Panc1 (cell line): ENCODE data around the gene SDC3. TPM values are rescaled to one million over a fixed set of nuclear protein-coding genes. Genes with fewer than 3 reads are reported as not detected.

ENCODE experiments used
- ATAC-seq: fragments of 200-7000 bp; cut with Tn5 transposase; 2 replicates; pipeline ENCODE4 v1.9.1; 2020; ENCODE audit warnings: mild to moderate bottlenecking, moderate library complexity
- BruUV-seq: library from RNA; stranded (reverse); fragments of 400-500 nt; replicated peaks from 2 replicates; lab custom pipeline; 2021; lab: Mats Ljungman, UMichigan
- CTCF ChIA-PET: fragments of 300-600 bp; sonication (Branson Sonifier 250); formaldehyde crosslinking; loops from one replicate; lab custom pipeline; 2022; ENCODE audit warnings: antibody characterized with exemption; lab: Charles Lee
- POLR2A ChIA-PET: fragments of 300-600 bp; sonication (Branson Sonifier 250); formaldehyde crosslinking; loops from one replicate; lab custom pipeline; 2022; ENCODE audit warnings: antibody characterized with exemption; lab: Charles Lee
- DNase-seq: peaks from one replicate; pipeline ENCODE4 v3.0.0-alpha.2; 2010; ENCODE audit warnings: low read depth, low spot score
- H3K27ac ChIP-seq: 2 replicates; pipeline ENCODE4 v1.5.1; 2011; ENCODE audit warnings: mild to moderate bottlenecking, low read length, inconsistent platforms
- H3K27me3 ChIP-seq: fragments of 200-500 bp; sonication (Bioruptor generic); 2 replicates; pipeline ENCODE4 v1.6.0; 2014; ENCODE audit warnings: low read length, inconsistent platforms; ENCODE audit not compliant: control insufficient read depth, insufficient read depth
- H3K36me3 ChIP-seq: fragments of 200-500 bp; sonication (Bioruptor generic); 2 replicates; pipeline ENCODE4 v1.5.1; 2014; ENCODE audit warnings: inconsistent platforms, mild to moderate bottlenecking, low read length, moderate library complexity; ENCODE audit not compliant: control insufficient read depth, insufficient read depth
- H3K4me1 ChIP-seq: 2 replicates; pipeline ENCODE4 v1.5.1; 2011; ENCODE audit warnings: inconsistent platforms, mild to moderate bottlenecking, low read length, moderate library complexity; ENCODE audit not compliant: control insufficient read depth, insufficient read depth
- H3K4me3 ChIP-seq, 2 experiments: 2 replicates each; pipeline ENCODE4 v1.5.1; 2011 to 2012; ENCODE audit warnings: low read depth in 2 of 2, low read length in 2 of 2, mild to moderate bottlenecking in 2 of 2, inconsistent platforms in 1 of 2, moderate library complexity in 1 of 2
- H3K9me3 ChIP-seq: fragments of 200-500 bp; sonication (Bioruptor generic); 2 replicates; pipeline ENCODE4 v1.5.1; 2014; ENCODE audit warnings: low read depth, mild to moderate bottlenecking, inconsistent platforms, low read length, moderate library complexity; ENCODE audit not compliant: control insufficient read depth, insufficient read depth
- POLR2AphosphoS5 ChIP-seq: IDR thresholded peaks from 2 replicates; pipeline ENCODE4 v1.6.1; 2012; ENCODE audit warnings: mild to moderate bottlenecking, low read depth, low read length, moderate library complexity
- SIN3A ChIP-seq: IDR thresholded peaks from 2 replicates; pipeline ENCODE4 v1.6.1; 2012; ENCODE audit warnings: low read depth, mild to moderate bottlenecking, low read length, moderate library complexity, borderline replicate concordance; ENCODE audit not compliant: insufficient read depth
- TCF7L2 ChIP-seq: IDR thresholded peaks from 2 replicates; pipeline ENCODE4 v1.6.1; 2011; ENCODE audit warnings: mild to moderate bottlenecking, low read depth, low read length, inconsistent platforms
- in situ Hi-C: cut with HindIII; loops from 2 replicates; pipeline ENCODE4 v1.10.0; 2016; ENCODE audit warnings: low sequenced_read_pairs, low pct_unique_long_range_greater_than_20kb
- intact Hi-C: fragments of 100-400 bp; cut with micrococcal nuclease; formaldehyde crosslinking; loops from one replicate; pipeline ENCODE4 v1.10.0; 2022; ENCODE audit not compliant: unreplicated experiment
- total RNA-seq: library from RNA; stranded (reverse); gene quantifications from one replicate; pipeline ENCODE4 v1.2.1, GENCODE V29; 2021; ENCODE audit not compliant: unreplicated experiment
- TF ChIP-seq, protein P1 (sequence below): fragments of 450-650 bp; IDR thresholded peaks from 2 replicates; pipeline ENCODE4 v1.5.1; 2017; ENCODE audit warnings: mild to moderate bottlenecking
- TF ChIP-seq, protein P2 (sequence below), 2 experiments: IDR thresholded peaks; 2 replicates each; pipeline ENCODE4 v1.6.1; 2011 to 2012; ENCODE audit warnings: low read depth in 2 of 2, control low read depth in 1 of 2, low read length in 1 of 2, mild to moderate bottlenecking in 1 of 2, moderate library complexity in 1 of 2; ENCODE audit not compliant: insufficient read depth in 1 of 2

SDC3 gene
- total RNA-seq, 1 experiment from 2014 or later = 36.1 TPM

DNA sequence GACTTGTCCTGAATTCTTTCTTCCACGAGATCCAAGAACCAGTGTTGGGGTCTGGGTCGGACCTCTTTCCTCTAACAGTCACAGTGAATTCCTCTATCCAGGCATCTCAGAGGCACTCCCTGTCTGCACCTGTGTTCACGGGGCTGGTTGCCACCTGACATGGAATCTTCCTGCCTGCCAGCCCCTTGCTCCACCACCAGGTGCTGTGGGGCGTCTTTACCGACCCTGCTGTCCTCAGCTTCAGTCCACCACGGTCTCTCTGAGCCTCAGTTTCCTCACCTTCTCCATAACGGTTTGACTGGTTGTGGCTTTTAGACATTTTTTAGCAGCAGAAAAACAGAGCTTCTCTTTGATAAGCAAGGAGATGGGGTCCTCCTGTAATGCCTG lies 62.7 kb downstream of the SDC3 start:
- ATAC-seq (no peak), DNase-seq (no peak)
- TF ChIP-seq, protein P1, sequence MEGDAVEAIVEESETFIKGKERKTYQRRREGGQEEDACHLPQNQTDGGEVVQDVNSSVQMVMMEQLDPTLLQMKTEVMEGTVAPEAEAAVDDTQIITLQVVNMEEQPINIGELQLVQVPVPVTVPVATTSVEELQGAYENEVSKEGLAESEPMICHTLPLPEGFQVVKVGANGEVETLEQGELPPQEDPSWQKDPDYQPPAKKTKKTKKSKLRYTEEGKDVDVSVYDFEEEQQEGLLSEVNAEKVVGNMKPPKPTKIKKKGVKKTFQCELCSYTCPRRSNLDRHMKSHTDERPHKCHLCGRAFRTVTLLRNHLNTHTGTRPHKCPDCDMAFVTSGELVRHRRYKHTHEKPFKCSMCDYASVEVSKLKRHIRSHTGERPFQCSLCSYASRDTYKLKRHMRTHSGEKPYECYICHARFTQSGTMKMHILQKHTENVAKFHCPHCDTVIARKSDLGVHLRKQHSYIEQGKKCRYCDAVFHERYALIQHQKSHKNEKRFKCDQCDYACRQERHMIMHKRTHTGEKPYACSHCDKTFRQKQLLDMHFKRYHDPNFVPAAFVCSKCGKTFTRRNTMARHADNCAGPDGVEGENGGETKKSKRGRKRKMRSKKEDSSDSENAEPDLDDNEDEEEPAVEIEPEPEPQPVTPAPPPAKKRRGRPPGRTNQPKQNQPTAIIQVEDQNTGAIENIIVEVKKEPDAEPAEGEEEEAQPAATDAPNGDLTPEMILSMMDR = no peak
- TF ChIP-seq SIN3A (no peak), TCF7L2 (no peak), POLR2AphosphoS5 (no peak)
- TF ChIP-seq, protein P2, sequence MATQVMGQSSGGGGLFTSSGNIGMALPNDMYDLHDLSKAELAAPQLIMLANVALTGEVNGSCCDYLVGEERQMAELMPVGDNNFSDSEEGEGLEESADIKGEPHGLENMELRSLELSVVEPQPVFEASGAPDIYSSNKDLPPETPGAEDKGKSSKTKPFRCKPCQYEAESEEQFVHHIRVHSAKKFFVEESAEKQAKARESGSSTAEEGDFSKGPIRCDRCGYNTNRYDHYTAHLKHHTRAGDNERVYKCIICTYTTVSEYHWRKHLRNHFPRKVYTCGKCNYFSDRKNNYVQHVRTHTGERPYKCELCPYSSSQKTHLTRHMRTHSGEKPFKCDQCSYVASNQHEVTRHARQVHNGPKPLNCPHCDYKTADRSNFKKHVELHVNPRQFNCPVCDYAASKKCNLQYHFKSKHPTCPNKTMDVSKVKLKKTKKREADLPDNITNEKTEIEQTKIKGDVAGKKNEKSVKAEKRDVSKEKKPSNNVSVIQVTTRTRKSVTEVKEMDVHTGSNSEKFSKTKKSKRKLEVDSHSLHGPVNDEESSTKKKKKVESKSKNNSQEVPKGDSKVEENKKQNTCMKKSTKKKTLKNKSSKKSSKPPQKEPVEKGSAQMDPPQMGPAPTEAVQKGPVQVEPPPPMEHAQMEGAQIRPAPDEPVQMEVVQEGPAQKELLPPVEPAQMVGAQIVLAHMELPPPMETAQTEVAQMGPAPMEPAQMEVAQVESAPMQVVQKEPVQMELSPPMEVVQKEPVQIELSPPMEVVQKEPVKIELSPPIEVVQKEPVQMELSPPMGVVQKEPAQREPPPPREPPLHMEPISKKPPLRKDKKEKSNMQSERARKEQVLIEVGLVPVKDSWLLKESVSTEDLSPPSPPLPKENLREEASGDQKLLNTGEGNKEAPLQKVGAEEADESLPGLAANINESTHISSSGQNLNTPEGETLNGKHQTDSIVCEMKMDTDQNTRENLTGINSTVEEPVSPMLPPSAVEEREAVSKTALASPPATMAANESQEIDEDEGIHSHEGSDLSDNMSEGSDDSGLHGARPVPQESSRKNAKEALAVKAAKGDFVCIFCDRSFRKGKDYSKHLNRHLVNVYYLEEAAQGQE (IDR thresholded peaks at IDR 0.05; ENCODE audit: insufficient read depth in 1 of 2, low read depth in 2 of 2, low read length in 1 of 2) = no peak
- no peak overlapping the region; a peak in 1 of 4 replicates for H3K4me3 ChIP-seq
- no peaks in the 10 kb centered on the region for H3K36me3 ChIP-seq
- no peak overlapping the region for H3K27ac ChIP-seq
- H3K9me3 ChIP-seq = no peaks in the 10 kb centered on the region
- in situ Hi-C loops = no loop called here
- intact Hi-C loops = no loop called here
- H3K27me3 ChIP-seq = no peaks in the 10 kb centered on the region
- H3K4me1 ChIP-seq = no peaks in the 10 kb centered on the region
- no TSS peak for BruUV-seq
- ChIA-PET POLR2A (no interaction called here), CTCF (no interaction called here)

DNA sequence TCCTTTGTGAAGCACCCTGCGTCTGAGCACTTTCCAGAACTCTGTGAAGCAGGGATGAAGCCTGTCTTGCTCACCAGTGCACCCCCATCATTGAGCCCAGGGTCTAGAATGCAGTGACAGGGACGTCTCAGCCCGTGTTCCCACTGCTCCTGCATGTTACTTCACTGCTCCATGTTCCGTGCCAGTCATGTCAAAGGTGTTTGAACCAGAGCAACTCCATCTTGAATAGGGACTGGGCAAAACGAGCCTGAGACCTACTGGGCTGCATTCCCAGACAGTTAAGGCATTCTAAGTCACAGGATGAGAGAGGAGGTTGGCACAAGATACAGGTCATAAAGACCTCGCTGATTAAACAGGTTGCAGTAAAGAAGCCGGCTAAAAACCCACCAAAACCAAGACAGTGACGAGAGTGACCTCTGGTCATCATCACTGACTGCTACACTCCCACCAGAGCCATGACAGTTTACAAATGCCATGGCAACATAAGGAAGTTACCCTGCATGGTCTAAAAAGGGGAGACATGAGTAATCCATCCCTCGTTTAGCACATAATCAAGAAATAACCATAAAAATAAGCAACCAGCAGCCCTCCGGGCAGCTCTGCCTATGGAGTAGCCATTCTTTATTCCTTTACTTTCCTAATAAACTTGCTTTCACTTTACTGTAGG lies 63.2 kb downstream of the SDC3 start:
- CTCF ChIA-PET = no interaction called here

More for the DNA sequence above, 63.2 kb downstream of the SDC3 start:
- POLR2A ChIA-PET = no interaction called here
- in situ Hi-C loops (no loop called here), intact Hi-C loops (no loop called here)
- TF ChIP-seq, protein P2 (IDR thresholded peaks at IDR 0.05; ENCODE audit: insufficient read depth in 1 of 2, low read depth in 2 of 2, low read length in 1 of 2) = no peak
- TF ChIP-seq SIN3A = no peak
- no peak for DNase-seq
- H3K4me1 ChIP-seq = no peaks in the 10 kb centered on the region
- no peak overlapping the region; a peak in 1 of 4 replicates for H3K4me3 ChIP-seq
- no peak overlapping the region for H3K27ac ChIP-seq
- BruUV-seq = no TSS peak
- H3K36me3 ChIP-seq = no peaks in the 10 kb centered on the region
- ATAC-seq = no peak
- no peaks in the 10 kb centered on the region for H3K9me3 ChIP-seq
- no peaks in the 10 kb centered on the region for H3K27me3 ChIP-seq
